ENCODE measurements around the gene ZDHHC1. TPM values are rescaled to one million over a fixed set of nuclear protein-coding genes. Genes with fewer than 3 reads are reported as not detected.

The ZDHHC1 gene
- total and polyA plus RNA-seq, 4 donors: 0.33 to 1.6 (median 1.1) TPM

DNA sequence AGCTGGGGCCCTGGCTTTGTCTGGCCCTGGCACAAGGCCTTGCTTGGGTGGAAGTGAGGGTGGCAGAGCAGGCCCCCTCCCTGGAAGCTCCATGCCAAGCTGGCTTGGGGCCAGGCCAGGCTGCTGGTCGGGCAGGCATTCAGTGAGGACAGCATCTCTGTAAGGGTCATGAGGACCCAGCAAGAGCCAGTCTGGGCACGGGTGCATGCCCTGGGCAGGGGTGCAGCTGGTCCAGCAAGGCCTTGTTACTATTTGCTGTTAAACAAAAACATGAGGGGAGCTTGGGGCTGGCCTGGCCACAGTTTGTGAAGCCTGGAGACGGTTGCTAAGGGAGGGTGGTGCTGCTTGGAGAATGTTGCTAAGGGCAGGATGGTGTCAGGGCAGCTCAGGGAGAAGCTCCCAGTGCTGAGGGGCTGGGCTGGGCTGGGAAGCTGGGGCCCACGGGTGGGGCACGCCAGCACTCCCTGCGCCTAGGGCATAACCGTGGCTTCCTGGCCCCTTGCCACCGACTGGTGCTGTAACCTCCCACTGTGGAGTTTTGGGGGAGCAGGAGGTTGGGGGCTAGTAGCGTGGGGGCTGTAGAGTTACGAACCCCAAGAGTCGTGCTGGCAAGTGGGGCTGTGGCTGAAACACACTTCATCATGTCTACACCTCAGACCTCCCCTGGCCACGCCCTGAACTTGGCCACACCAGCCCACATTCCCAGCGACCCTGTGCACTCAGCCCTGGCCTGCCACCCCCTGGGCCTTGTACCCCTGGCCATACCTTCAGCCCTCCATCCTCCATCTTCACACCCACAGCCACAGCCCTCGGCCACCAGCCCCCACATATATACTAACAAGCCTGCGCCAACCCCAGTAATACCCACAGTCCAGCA is 24.6 kb downstream of the ZDHHC1 start:
- H3K27ac ChIP-seq (ENCODE audit: low read depth in 1 of 2, low read length in 2 of 2): no peak overlapping the region
- H3K36me3 ChIP-seq (ENCODE audit: control insufficient read depth in 4 of 4, insufficient read depth in 3 of 4, low read depth in 1 of 4, low read length in 3 of 4): no peaks in the 10 kb centered on the region
- H3K9ac ChIP-seq (ENCODE audit: low read depth in 1 of 2, low read length in 2 of 2): no peak overlapping the region
- peaks cover 0 to 3% (median 0%) of the 10 kb centered on the region in 4 donors for H3K27me3 ChIP-seq (ENCODE audit: control insufficient read depth in 4 of 4, insufficient read depth in 4 of 4, low read length in 3 of 4)
- H3K4me3 ChIP-seq (ENCODE audit: low read depth in 1 of 3, low read length in 3 of 3): no peak overlapping the region
- no peak for TF ChIP-seq YY1 (IDR thresholded peaks at IDR 0.05)
- TF ChIP-seq RAD21 (IDR thresholded peaks at IDR 0.05): no peak
- TF ChIP-seq HNF4A (conservative IDR thresholded peaks at IDR 0.05): no peak
- TF ChIP-seq, protein P1, sequence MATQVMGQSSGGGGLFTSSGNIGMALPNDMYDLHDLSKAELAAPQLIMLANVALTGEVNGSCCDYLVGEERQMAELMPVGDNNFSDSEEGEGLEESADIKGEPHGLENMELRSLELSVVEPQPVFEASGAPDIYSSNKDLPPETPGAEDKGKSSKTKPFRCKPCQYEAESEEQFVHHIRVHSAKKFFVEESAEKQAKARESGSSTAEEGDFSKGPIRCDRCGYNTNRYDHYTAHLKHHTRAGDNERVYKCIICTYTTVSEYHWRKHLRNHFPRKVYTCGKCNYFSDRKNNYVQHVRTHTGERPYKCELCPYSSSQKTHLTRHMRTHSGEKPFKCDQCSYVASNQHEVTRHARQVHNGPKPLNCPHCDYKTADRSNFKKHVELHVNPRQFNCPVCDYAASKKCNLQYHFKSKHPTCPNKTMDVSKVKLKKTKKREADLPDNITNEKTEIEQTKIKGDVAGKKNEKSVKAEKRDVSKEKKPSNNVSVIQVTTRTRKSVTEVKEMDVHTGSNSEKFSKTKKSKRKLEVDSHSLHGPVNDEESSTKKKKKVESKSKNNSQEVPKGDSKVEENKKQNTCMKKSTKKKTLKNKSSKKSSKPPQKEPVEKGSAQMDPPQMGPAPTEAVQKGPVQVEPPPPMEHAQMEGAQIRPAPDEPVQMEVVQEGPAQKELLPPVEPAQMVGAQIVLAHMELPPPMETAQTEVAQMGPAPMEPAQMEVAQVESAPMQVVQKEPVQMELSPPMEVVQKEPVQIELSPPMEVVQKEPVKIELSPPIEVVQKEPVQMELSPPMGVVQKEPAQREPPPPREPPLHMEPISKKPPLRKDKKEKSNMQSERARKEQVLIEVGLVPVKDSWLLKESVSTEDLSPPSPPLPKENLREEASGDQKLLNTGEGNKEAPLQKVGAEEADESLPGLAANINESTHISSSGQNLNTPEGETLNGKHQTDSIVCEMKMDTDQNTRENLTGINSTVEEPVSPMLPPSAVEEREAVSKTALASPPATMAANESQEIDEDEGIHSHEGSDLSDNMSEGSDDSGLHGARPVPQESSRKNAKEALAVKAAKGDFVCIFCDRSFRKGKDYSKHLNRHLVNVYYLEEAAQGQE (IDR thresholded peaks at IDR 0.05): no peak
- TF ChIP-seq TAF1 (conservative IDR thresholded peaks at IDR 0.05): no peak
- TF ChIP-seq EGR1 (IDR thresholded peaks at IDR 0.05; ENCODE audit: low read depth in 2 of 2): no peak
- TF ChIP-seq, protein P2, sequence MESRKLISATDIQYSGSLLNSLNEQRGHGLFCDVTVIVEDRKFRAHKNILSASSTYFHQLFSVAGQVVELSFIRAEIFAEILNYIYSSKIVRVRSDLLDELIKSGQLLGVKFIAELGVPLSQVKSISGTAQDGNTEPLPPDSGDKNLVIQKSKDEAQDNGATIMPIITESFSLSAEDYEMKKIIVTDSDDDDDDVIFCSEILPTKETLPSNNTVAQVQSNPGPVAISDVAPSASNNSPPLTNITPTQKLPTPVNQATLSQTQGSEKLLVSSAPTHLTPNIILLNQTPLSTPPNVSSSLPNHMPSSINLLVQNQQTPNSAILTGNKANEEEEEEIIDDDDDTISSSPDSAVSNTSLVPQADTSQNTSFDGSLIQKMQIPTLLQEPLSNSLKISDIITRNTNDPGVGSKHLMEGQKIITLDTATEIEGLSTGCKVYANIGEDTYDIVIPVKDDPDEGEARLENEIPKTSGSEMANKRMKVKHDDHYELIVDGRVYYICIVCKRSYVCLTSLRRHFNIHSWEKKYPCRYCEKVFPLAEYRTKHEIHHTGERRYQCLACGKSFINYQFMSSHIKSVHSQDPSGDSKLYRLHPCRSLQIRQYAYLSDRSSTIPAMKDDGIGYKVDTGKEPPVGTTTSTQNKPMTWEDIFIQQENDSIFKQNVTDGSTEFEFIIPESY (IDR thresholded peaks at IDR 0.05): no peak
- no peak for TF ChIP-seq FOXA1 (IDR thresholded peaks at IDR 0.05)
- no peak for TF ChIP-seq HNF4G (IDR thresholded peaks at IDR 0.05)
- no peak for TF ChIP-seq GABPA (IDR thresholded peaks at IDR 0.05 in 1 of 2, conservative IDR thresholded peaks at IDR 0.05 in 1 of 2)
- no peak for TF ChIP-seq SP1 (IDR thresholded peaks at IDR 0.05)
- TF ChIP-seq FOXA2 (IDR thresholded peaks at IDR 0.05): no peak
- no peak for TF ChIP-seq RXRA (IDR thresholded peaks at IDR 0.05)
- TF ChIP-seq, protein P3, sequence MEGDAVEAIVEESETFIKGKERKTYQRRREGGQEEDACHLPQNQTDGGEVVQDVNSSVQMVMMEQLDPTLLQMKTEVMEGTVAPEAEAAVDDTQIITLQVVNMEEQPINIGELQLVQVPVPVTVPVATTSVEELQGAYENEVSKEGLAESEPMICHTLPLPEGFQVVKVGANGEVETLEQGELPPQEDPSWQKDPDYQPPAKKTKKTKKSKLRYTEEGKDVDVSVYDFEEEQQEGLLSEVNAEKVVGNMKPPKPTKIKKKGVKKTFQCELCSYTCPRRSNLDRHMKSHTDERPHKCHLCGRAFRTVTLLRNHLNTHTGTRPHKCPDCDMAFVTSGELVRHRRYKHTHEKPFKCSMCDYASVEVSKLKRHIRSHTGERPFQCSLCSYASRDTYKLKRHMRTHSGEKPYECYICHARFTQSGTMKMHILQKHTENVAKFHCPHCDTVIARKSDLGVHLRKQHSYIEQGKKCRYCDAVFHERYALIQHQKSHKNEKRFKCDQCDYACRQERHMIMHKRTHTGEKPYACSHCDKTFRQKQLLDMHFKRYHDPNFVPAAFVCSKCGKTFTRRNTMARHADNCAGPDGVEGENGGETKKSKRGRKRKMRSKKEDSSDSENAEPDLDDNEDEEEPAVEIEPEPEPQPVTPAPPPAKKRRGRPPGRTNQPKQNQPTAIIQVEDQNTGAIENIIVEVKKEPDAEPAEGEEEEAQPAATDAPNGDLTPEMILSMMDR (IDR thresholded peaks at IDR 0.05; ENCODE audit: low read depth, low read length, missing input control): no peak
- TF ChIP-seq, protein P4, sequence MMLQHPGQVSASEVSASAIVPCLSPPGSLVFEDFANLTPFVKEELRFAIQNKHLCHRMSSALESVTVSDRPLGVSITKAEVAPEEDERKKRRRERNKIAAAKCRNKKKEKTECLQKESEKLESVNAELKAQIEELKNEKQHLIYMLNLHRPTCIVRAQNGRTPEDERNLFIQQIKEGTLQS (IDR thresholded peaks at IDR 0.05): no peak
- TF ChIP-seq, protein P5, sequence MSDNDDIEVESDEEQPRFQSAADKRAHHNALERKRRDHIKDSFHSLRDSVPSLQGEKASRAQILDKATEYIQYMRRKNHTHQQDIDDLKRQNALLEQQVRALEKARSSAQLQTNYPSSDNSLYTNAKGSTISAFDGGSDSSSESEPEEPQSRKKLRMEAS (IDR thresholded peaks at IDR 0.05): no peak
- 77% methylated on average over 15 of the region's 15 CpGs for WGBS
- no peaks in the 10 kb centered on the region for H3K9me3 ChIP-seq (ENCODE audit: control insufficient read depth in 4 of 4, low read length in 3 of 4)
- no peak for DNase-seq (ENCODE audit: low spot score)
- H3K4me1 ChIP-seq (ENCODE audit: control insufficient read depth in 4 of 4, insufficient read depth in 4 of 4, low read length in 3 of 4): peaks cover 3 to 19% (median 4%) of the 10 kb centered on the region in 4 donors
